GM18505 (cell line): ENCODE data around the gene MAT1A.
"Not testable (repeated sequence)": the region's sequence is repeated elsewhere in the genome, so short reads cannot be mapped to it uniquely, and the experiment has no call there.

Source experiments
- ATAC-seq: cut with Tn5 transposase; IDR thresholded peaks from one replicate; pipeline ENCODE4 v1.9.1; 2021; ENCODE audit not compliant: unreplicated experiment
- POLR2A ChIP-seq: IDR thresholded peaks from 4 replicates; pipeline ENCODE4 v1.6.1; 2011; ENCODE audit warnings: borderline replicate concordance; ENCODE audit not compliant: insufficient read depth, insufficient read length; ENCODE audit errors: extremely low read depth

Gene MAT1A

DNA sequence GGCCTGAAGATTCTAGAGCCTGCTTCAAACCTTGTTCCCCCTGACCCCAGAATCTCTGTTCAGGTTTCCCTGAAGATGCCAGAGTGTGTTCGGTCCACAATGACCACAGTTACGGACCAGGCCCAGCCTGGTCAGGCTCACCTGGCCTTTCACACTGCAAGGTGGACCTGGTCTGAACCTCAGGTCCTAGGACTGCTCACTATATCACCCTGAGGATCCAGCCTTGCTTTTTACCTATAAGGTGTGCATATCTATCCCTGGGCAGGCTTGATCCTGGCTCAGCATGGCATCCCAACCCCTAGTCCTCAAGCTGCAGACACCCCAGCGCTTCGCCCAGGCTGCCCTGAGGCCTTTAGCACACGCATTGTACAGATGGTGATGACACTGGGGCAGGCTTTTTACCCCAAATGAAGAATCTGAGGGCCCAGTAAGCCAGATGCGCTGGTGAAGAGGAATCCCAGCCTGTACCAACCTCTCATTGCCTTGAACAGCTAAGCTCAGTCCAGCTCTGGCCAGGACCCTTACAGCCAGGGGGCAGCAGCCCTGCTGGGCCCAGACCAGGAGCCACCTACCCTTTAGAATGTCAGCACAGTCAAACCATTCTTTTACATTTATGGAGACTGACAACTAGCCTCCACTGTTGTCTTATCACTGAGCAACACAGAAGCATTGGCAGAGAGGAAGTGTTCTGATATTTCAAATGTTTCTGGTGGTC is 28.0 kb downstream of the MAT1A start:
- no peak for ATAC-seq

DNA sequence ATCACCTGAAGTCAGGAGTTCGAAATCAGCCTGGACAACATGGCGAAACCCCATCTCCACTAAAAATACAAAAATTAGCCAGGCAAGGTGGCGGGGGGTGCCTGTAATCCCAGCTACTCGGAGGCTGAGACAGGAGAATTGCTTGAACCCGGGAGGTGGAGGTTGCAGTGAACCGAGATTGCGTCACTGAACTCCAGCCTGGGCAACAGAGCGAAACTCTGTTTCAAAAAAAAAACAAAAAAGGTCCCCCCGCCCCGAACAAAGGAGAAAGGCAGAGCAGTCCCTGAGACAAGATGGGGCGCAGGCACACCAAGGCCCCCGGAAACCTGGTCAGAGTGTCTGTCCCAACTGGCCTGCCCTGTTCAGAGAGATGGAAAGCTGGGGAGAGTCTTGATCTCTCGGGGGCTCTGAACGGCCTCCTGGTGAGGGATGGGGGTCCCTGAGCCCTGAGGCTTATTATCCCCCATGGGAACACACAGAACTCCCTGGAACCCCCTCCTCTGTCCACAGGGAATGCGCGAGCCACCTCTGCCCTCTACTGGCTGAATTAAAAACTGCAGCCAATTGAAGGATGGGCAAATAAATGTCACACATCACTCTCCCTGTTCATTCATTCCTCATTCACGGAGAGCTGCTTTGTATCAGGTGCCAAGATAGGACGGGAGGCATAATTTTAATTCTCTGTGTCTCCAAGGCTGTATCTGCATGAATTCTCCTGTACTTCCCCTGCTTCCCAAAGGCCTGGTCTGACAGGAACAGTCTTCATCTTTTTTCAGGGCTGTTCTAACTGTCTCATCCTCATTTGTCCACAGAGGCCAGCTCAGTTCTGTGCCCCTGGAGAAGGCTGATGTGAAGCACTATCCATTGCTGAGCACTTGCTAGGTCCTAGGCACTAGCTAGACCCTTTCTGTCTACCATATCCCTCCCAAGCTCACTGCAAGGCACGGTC is 28.9 kb downstream of the MAT1A start:
- TF ChIP-seq POLR2A: no peak
- ATAC-seq: no peak

More for the DNA sequence above, 28.0 kb downstream of the MAT1A start:
- no peak for TF ChIP-seq POLR2A

- TF ChIP-seq POLR2A: no peak
- ATAC-seq: no peak
These were observed 30.0 kb downstream of the MAT1A start for GRCh38 chr10:80259405-80259871.

DNA sequence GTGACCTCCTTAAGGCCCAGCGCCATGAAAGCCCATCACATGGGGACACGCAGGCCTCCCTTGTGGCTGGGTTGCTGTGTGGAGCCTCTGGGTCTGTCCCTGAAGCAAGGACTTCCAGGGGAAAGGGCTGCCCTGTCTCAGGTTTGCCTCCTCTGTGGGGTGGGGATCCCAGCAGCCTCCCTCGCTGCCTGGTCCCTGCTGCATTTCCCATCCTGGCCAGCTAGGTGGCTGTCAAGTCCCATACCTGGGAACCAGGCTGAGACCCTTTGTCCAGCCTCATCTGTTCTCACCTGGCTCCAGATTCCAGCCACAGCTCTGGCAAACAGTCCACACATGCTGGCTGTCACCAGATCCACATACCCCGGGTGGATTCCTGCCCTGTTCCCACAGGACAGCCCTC is 32.7 kb downstream of the MAT1A start:
- not testable (repeated sequence) for ATAC-seq

DNA sequence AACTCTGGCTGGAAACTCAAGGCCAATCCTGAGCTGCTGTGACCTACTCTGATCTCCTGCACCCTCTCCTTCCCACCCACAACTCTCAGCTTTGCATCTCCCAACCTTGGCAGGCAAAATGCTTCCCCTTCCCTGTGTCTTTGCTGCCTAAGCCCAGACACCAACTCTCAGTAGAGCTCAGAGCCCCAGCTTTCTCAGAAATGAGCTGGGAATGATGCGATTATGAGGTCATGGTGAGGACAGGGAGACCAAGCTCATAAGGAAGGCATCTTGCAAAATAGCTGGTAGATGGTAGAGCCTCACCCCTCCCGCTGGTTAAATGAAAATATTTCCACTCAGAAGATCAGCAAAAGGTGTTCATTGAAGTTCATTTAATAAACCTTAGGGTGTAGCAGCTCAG is 34.7 kb downstream of the MAT1A start:
- ATAC-seq: not testable (repeated sequence)

DNA sequence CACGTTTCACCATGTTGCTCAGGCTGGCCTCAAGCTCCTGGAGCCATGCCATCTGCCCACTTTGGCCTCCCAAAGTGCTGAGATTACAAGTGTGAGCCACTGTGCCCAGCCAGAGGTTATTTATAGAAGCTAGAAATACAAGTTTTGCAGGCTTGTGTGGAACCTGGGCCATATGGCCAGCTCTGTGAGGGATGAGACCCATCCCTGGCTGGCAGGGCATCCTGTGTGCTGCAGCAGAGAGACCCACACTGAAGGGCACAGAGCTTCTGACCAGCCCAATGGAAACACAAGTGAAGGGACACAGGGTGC is 35.5 kb downstream of the MAT1A start:
- not testable (repeated sequence) for ATAC-seq

DNA sequence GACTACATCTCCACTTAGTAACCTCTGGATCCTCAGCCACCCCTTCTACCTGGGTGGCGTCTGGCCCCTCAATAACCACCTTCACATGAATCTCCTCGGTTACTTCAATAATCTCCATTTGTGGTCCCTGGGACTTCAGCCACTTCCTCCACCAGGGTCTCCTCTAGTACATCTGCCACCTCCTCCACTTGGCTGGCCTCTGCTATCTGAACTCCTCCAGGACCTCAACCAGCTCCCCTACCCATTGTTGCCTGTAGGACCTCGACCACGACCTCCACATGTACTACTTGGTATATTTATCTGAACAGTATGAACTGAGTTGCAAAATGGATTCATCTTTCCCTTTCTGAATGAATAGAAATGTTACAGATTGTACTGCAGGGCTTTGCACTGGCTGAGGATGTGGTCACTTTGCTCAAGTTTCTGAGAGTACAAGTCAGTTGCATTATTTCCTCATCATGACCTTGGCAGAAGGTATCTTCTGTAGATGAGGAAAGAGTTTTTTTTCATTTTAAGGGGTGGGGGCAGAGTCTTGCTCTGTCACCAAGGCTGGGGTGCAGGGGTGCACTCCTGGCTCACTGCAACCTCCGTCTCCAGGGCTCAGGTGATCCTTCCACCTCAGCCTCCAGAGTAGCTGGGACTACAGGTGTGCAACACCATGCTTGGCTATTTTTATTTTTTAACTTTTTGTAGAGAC is 36.0 kb downstream of the MAT1A start:
- no peak for TF ChIP-seq POLR2A
- peak; percentile 69 for ATAC-seq

DNA sequence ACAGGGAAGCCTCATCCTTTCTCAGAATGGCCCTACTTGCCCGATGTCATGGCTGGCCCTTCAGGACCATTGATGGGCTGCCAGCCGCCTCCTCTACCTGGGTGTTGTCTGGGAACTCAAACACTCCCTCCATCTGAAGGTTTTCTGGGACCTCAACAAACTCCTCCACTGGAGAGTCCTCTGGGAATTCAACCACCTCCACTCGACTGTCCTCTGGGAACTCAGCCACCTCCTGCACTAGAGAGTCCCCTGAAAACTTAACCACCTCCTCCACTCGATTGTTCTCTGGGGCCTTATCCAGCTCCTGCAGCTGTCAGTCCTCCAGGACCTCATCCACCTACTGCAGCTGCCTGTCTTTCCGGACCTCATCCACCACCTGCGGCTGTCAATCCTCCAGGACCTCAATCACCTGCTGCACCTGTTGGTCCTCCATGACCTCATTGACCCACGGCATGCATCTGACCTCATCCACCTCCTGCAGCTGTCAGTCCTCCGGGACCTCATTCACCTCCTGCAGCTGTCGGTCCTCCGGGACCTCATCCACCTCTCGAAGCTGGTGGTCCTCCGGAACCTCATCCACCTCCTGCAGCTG is 37.1 kb downstream of the MAT1A start:
- TF ChIP-seq POLR2A: no peak
- no peak for ATAC-seq

GRCh38 chr10:80251703-80252280 is 37.7 kb downstream of the MAT1A start:
- ATAC-seq: not testable (repeated sequence)

DNA sequence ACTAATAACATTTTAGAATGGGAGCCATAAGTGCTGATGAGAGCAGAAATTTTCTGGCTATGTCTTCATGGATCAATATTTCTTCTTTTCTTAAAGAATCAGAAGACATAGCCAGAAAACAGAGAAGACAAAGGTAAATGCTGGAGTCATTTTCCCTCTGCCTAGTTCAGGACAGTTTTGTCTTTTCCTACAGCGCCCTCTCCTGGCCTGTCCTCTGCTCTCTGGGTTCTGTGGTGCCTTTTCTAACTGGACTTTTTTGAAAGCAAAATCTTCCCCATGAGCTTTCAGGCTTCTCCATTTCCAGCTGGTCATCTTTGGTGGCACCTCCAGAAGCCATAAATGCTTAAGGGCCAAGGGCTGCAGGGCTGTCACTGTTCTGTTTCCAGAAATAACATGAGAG is 39.1 kb downstream of the MAT1A start:
- peak; percentile 43 for ATAC-seq

DNA sequence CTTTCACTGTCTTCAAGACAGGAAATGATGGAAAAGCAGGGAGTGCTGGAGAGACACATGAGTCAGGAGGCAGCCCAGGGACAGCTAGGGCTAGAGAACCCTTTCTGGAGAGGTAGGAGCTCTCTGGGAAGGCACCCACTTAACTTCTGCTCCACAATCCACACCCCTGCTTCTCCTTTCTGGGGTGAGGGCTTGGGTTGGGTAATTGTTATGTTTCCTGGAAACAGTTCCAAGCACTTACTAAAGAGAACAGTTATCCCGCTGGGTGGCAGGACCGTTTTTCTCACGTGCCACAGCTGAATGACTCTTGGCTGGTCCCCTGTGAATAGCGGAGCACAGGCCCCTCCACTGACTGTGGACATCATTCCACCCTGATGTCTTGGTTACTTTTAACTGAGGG is 39.6 kb downstream of the MAT1A start:
- not testable (repeated sequence) for ATAC-seq

- ATAC-seq: not testable (repeated sequence)
These were observed 41.8 kb downstream of the MAT1A start for GRCh38 chr10:80247611-80248010.

GRCh38 chr10:80244371-80244770 is 45.1 kb downstream of the MAT1A start:
- not testable (repeated sequence) for ATAC-seq

DNA sequence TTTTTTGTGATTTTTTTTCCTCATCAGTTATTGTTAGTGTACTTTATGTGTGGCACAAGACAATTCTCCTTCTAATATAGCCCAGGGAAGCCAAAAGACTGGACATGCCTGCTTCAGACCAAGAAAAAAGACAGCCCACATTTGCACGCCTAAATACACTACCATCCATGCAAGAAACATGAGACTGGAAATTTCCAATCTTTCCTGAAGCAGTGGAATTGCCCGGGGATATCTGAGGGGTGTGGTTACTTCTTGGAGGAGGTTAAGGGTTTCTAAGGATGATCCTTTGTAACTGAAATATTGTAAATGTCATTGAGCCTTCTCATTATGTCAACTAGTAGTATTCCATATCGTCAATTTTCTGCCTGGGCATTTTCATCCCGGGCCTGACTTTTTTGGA is 47.1 kb downstream of the MAT1A start:
- not testable (repeated sequence) for ATAC-seq

- ATAC-seq: not testable (repeated sequence)
These were observed 53.0 kb downstream of the MAT1A start for GRCh38 chr10:80236457-80236856.

- ATAC-seq: peak; percentile 100
These were observed 54.9 kb downstream of the MAT1A start for GRCh38 chr10:80234331-80235235.

DNA sequence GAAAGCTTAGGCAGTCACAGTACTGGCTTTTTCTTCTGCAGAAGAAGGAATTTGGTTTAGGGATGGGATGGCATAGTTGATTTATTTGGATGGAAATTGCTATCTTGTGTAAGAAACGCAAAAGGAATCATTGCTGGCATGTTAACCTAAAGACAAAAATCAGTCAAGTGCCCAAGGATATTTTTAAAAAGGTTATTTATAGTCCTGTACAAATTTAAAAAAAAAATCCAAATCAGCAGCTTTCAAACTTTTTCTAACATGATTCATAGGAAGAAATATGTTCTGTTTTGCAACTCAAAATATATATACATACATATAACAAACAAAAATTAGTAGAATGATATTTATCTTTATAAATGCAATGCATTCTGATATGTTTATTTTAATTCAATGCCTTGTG is 55.6 kb downstream of the MAT1A start:
- not testable (repeated sequence) for ATAC-seq

- ATAC-seq: not testable (repeated sequence)
These were observed 62.7 kb downstream of the MAT1A start for GRCh38 chr10:80226723-80227122.
